ENCODE results near the gene PLCH2.
"Not testable (repeated sequence)": the region's sequence is repeated elsewhere in the genome, so short reads cannot be mapped to it uniquely, and the experiment has no call there.

Gene PLCH2

DNA sequence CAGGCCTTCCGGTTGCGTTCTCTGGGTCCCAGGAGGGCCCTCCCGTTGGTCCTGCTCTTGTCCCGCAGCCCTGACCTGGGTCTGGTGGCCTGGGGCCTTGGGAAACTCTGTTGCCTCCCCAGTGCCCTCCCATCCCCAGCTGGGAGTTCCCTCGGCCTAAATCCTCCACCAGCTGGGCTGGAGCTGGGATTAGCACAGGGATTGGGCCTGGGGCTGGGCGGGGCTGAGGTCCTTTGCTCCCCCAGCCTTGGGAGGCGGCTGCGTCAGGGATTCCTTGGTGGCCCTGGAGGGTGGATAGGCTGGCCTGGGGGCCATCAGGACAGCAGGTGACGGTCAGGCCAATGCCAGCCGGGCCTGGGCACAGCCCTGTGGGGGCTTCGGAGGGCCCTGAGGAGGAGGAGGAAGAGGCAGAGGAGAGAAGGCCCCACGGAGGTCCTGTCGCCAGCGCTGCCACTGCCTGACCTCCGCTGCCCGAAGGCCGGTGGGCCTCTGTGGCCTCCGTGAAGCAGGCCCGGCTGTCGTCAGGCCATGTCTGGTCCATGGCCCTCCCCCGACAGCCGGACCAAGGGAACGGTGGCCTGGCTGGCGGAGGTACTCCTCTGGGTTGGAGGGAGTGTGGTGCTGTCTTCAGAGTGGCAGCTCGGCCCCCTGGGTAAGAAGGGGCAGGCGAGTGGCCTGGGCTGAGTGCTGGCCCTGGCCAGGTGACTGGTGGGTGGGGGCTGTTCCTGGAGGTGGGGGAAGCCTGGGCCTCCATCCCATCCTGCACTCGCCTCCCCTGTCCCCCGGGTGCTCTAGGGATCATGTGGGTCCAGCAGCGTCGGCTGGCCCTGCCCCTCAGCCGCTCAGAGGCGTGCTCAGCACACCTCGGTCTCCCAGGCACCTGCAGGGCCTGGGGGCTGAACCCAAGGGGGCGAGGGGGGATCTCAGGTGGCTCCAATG lies at the start of gene PLCH2:
TSS of gene PLCH2 (plus strand) at position 229 of the 939 bp plus-strand sequence. CDS start at position 529, 300 bp downstream.
- no peak for DNase-seq

DNA sequence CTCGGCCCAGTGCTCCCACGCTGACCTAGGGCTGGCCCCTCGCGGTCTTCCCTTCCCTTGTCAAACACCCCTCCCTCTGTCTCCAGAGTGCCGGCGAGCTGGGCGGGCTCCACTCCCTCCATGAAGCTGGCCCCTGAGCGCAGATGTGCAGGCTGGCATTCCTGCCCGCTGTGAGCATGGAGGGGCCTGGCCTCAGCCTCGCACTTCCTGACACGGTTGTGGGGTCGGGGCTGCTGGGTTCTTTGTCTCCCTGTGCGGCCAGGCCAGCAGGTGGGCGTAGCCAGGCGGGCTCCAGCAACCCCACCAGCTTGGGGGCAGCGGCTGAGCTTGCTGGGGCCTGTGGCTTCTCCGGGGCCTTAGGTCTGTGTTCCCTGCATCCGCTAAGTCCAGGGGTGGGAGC lies 49.5 kb upstream of the PLCH2 start:
- no peak for DNase-seq

- no peak for DNase-seq
These were observed 49.0 kb upstream of the PLCH2 start for GRCh38 chr1:2427051-2427450.

DNA sequence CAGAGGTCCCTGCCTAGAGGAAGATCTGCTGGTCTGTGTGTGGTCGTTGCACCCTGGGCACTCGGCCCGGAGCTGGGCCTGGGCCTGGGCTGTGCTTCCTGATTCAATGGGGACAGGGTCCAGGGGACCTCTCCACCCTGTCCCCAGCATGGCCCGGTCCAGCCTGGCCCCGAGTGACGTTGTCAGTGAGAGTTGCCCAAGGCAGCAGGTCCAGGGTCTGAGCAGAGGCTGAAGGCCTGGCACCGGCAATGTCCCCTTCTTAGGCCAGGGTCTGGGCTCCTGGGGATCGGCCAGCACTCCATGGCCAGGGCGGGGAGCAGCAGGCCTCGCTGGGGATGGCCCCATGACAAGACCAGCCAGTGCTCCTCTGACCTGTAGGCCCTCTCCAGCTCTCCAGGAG lies 48.1 kb upstream of the PLCH2 start:
- no peak for DNase-seq

DNA sequence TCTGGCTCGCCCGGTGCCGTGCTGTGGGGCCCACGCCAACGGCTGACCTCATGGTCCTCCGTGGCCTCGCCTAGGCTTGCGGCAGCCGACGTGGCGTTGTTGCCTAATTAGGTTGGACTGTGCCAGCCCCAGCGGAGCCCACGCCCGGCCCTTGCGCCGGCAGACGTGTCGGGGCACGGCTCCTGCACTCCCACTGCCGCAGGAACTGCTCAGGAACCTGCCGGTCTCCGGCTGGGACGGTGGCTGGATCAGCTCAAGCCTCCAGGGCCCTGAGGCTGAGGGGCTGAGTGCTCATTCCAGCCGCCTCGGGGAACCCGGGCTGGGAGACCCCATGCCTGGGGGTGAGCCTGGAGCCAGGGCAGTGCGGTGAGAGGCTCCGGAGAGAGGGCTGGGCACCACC lies 47.6 kb upstream of the PLCH2 start:
- DNase-seq = no peak

GRCh38 chr1:2429780-2430591 lies 46.1 kb upstream of the PLCH2 start:
- DNase-seq = no peak

- no peak for DNase-seq
These were observed 45.5 kb upstream of the PLCH2 start for GRCh38 chr1:2430592-2430973.

GRCh38 chr1:2431103-2431502 lies 45.0 kb upstream of the PLCH2 start:
- DNase-seq = no peak

DNA sequence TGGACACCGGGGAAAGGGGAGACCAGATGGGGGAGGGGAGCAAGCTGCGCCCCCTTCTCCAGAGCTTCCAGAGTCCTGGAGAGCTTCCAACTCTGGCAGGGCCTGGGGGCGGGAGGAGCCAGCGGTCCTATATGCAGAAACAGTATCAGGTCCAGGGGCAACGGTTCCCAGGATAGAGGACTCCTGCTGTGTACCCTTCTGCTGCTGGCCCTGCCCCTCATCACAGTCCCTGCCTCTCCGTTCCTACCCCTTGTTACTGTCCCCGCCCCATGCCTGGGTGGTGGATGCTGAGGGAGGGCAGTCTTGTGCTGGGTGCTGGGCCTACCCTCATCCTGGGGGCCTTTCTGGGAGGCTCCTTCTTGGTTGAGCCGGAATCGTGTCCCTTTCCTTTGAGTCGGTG lies 44.6 kb upstream of the PLCH2 start:
- no peak for DNase-seq

DNA sequence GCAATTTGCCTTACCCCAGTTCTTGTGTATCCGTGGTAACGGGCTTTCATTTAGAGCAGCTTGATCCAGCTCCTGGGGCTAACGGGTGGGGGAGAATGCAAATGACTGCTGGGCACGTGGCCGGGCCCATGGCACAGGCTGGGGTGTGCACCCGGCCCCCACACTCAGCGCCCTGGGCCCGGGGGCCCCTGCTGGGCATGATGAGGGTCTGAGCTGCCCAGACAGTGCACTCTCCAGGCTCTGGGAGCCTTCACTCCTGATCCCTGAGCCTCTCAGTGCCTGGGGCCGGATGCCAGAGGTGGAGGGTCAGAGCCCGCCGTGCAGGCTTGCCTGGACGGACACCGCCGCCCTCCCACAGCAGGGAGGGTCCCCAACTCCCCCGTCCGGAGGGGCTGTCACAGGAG lies 43.6 kb upstream of the PLCH2 start:
- no peak for DNase-seq

DNA sequence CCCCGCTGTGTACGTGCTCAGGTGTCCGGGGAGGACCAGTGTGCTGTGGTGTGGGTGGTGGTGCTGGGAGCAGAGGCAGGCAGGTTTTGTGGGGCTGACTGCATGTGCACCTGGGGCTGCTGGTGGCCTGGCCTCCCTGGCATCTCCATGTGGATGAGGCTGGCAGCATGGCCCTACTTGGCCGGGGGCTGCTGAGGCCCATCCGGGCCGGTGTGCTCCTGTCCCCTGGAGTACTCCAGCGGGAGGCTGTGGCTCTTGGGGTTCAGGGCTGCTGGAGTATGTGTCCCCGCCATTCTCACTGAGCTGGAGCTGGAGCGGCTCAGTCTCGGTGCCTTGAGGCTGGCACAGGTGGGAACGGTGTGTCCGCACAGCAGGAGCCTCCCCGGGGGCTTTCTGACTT lies 42.9 kb upstream of the PLCH2 start:
- DNase-seq = no peak

GRCh38 chr1:2433936-2434655 lies 42.0 kb upstream of the PLCH2 start:
- no peak for DNase-seq

DNA sequence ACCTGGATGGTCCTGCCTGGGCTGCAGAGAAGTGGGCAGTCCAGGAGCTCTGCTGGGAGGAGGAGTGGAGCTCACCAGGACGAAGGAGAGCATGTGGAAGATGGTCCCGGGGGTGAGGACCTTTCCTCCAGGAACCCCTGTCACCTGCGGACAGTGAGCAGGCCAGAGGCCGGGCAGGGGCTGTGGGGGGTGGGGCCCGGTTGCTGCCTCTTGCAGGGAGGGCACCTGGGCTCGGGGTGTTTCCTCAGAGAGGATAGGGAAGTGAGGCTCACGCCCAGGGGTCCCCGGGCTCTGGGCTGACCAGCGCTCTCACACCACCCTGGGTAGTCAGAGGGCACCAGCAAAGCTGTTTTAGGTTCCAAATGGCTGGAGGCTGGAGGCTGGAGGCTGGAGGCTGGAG lies 41.0 kb upstream of the PLCH2 start:
- no peak for DNase-seq

DNA sequence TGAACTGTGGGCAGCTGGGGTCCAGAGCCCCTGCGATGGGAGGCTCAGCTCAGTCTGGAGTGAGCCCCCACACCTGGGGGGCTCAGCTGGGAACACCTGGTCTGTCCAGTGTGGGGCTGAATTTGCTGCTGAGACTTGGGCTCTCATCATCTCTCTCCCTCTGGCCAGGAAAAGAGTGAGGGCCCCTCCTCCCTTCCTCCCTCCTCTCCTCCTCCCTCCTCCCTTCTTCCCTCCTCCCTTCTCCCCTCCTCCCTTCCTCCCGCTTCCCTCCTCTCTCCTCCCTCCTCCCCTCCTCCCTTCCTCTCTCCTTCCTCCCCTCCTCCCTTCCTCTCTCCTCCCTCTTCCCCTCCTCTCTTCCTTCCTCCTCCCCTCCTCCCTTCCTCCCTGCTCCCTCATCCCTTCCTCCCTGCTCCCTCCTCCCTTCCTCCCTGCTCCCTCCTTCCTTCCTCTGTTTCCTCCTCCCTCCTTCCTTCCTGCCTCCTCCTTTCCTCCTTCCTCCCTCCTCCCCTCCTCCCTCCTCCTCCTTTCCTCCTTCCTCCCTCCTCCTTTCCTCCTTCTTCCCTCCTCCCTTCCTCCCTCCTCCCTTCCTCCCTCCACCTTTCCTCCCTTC lies 40.2 kb upstream of the PLCH2 start:
- no peak for DNase-seq

- DNase-seq = no peak
These were observed 39.2 kb upstream of the PLCH2 start for GRCh38 chr1:2436876-2437275.

- no peak for DNase-seq
These were observed 38.5 kb upstream of the PLCH2 start for GRCh38 chr1:2437617-2438016.

GRCh38 chr1:2438038-2438437 lies 38.1 kb upstream of the PLCH2 start:
- DNase-seq = no peak

GRCh38 chr1:2438641-2439040 lies 37.4 kb upstream of the PLCH2 start:
- DNase-seq = no peak

DNA sequence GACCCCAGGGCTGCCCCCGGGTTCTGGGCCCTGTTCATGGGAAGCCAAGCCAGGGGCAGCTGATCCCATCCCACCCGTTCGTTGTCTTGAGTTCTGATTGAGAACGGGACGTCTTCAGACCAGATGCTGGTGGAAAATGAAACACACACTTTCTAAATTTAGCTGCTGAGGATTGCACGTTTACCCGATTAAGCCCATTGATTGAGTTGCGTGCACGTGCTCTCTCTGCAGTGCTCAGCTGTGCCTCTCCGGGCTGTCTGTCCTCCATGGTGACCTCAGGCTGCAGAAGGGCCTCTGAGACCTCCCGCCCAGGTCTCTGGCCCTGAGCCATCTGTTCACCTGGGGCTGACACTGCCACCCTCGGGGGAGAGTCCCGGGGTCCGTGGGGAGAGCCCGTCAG lies 36.7 kb upstream of the PLCH2 start:
- DNase-seq = no peak

DNA sequence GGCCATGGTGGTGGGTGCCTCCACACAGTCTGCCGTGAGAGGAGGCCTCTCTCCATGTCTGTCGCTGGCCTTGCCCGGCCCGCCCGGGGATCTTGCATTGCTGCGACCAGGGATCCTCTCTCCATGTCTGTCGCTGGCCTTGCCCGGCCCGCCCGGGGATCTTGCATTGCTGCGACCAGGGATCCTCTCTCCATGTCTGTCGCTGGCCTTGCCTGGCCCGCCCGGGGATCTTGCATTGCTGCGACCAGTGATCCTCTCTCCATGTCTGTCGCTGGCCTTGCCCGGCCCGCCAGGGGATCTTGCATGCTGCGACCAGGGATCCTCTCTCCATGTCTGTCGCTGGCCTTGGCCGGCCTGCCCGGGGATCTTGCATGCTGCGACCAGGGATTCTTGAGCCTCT lies 35.7 kb upstream of the PLCH2 start:
- not testable (repeated sequence) for DNase-seq

- no peak for DNase-seq
These were observed 34.3 kb upstream of the PLCH2 start for GRCh38 chr1:2441746-2442145.

GRCh38 chr1:2442661-2443060 lies 33.4 kb upstream of the PLCH2 start:
- no peak for DNase-seq
